ENCODE measurements around the gene SPANXD. TPM values are rescaled to one million over a fixed set of nuclear protein-coding genes. Genes with fewer than 3 reads are reported as not detected.
"Not testable (repeated sequence)": the region's sequence is repeated elsewhere in the genome, so short reads cannot be mapped to it uniquely, and the experiment has no call there.

Gene SPANXD
- not detected in 2 replicates for total RNA-seq

DNA sequence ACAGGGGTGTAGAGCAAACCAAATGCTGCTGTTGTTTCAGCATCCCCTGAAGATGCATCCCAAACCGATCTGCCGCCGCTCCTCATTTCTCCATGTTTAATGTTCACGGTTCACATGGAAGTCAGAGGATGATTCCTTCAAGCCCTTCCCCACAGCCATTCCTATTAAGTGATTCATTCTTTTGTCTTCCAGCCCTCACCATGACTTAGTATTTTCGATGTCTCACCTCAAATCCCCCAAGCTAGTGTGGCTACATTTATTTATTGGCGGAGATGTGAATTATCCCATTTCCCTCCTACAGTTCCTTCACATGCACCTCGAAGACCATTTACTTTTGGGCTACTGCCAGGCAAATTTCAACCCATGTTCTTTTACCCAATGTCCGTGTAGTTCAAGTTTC lies at the start of gene SPANXD:
SPANXD (minus strand) TSS at position 101 of the 400 bp plus-strand sequence. CDS start 334 bp downstream, outside the sequence.
- DNase-seq: not testable (repeated sequence)

- DNase-seq: no peak
Observed at GRCh38 chrX:141742666-141743065, 44.1 kb upstream of the SPANXD start.

- DNase-seq: no peak
Observed at GRCh38 chrX:141736656-141737055, 38.1 kb upstream of the SPANXD start.

DNA sequence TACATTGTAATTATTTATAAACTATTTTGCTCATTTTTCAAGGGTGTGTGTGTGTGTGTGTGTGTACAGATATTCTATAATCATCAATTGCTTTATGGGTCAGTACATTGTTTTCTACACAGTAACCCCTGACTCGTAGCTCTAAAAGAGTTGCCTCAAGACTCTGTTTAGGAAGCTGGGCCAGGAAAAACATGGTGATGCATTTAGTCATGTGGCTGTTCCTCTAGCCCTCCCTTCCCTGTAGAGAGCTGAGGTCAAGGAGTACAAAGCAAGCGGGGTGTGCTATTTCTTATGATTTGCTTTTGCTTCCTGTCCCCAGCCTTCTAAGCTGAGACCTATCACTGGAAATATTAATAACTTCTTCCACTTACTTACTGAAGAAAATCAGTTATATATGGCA lies 34.8 kb upstream of the SPANXD start:
- DNase-seq: peak; percentile 7

DNA sequence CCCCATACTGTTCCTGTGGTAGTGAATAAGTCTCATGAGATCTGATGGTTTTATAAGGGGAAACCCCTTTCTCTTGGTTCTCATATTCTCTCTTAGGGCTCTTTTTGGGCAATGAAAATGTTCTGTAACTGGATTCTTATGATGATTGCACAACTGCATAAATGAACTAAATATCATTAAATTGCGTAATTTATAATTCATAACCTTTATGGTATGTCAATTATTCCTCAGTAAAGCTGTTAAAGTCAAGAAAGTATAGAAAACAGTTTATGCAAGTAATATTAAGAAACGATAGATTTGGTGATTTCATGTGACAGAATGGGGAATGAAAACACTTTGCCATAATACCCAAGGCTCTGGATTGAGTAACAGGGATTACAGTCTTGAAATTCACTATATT lies 33.5 kb upstream of the SPANXD start:
- DNase-seq: no peak

DNA sequence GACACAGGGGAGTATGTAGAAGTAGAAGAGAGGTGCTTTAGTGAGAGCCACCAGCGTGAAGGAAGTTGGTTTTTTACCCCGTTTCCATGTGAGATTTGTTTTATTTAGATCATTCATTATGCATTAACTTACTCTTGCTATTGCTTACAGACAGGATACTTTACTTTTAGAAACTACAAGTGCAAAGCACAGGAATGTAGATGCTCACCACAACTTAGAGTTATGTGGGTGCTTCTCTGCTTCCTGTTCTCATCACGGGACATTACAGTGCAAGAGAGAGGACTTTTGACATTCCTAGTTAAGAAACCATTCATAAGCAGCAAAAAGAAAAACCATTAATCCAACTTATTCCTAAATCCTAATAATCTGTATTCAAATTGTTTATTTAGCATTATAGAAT lies 25.6 kb upstream of the SPANXD start:
- no peak for DNase-seq

DNA sequence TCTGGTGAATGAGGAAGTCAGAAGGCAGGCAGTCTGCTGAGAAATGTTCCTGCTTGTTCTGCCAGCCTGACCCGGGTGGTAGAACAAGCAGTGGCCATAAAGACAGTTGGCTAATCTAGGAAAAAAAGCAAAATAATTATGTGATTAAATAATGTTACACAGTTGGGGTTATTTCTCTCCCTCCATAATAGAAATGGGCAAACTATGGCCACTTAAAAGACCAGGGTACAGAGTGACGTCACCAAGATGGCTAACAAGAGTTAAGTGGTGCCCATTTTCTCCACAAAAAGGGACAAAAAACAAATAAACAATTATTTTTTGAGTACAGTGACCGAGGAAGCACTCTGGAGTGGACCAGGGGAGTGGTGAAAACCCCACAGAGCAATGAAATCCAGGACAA lies 16.1 kb upstream of the SPANXD start:
- DNase-seq: no peak

- DNase-seq: no peak
Observed at GRCh38 chrX:141701072-141701471, 2.5 kb upstream of the SPANXD start.

DNA sequence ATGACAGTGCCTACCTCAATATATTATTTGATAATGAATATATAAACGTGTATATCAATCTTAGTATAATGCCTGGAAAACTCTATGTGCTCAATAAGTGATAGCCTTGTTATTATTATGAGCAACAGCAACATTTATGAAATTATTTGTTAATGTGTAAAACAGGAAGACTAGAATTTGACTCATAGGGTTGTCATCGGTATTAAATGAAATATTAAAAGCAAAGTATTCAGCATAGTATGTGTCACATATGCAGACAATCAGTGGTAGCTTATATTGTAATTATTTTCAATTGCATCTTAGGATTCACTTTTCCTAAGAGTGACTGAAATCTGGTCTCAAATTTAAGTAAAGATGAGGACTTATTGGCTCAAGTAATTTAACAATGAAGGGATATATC lies 24.6 kb downstream of the SPANXD start:
- no peak for DNase-seq

DNA sequence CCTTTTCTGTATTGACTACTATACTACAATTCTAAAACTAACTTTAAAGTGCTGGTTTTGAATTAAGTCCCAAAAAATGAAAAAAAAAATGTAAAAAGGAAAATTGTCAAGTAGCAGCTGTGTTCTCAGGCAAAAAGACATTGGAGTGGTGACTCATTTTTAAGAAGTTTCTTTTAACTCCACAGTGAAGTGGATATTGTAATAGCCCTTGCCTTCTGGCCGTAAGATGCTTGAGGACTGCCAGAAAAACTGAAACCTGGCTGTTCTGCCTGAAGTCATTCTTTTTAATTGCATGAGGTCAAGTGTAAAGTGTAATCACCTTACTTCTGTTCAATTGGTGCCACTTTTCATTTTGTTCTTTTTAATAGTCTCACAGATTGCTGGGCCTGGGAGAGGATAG lies 28.9 kb downstream of the SPANXD start:
- DNase-seq: no peak

- DNase-seq: no peak
Observed at GRCh38 chrX:141668371-141668770, 30.2 kb downstream of the SPANXD start.

DNA sequence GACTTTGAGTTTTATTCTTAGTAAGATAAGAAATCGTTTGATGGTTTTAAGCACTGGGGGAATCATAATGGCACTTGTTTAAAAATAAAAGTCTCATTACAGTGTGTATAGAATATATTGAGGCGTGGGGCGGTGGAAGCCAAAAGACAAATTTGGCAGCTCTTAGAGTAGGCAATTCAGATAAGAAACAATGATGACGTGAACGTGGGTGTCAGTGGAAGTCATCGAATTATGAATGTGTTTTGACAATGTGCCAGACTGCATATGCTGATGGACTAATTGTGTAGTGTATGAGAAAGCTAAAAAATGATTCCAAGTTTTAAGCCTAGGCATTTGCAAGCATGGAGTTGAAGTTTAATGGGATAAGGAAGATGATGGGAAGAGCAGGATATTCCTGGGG lies 35.8 kb downstream of the SPANXD start:
- no peak for DNase-seq

GRCh38 chrX:141652286-141652685 lies 46.3 kb downstream of the SPANXD start:
- DNase-seq: no peak

Other genes with a start within 250 kb of the SPANXD start
- not detected in 2 replicates for gene SPANXA1, start 114.0 kb downstream of the SPANXD start, total RNA-seq
- not detected in 2 replicates for gene SPANXA2, start 109.0 kb downstream of the SPANXD start, total RNA-seq
- gene MAGEC3, start 139.6 kb upstream of the SPANXD start, total RNA-seq: not detected in 2 replicates
- gene MAGEC1, start 205.2 kb upstream of the SPANXD start, total RNA-seq: not detected in 2 replicates